Stomach (tissue), 4 donors: Measurements from ENCODE around the gene ACOXL.

Experiments used
- CTCF ChIP-seq, 7 experiments: fragments of 450-650 bp in 4 of 7; fragments of 200-600 bp in 3 of 7; sonication (generic) in 3 of 7; IDR thresholded peaks; one replicate each; pipeline ENCODE4 v1.5.1; 2016 to 2019; ENCODE audit warnings: antibody characterized with exemption in 7 of 7, control low read depth in 2 of 7, mild to moderate bottlenecking in 1 of 7
- EP300 ChIP-seq: sonication (generic); formaldehyde crosslinking; IDR thresholded peaks from one replicate; pipeline ENCODE4 v1.6.1; 2017; ENCODE audit warnings: antibody characterized with exemption
- POLR2A ChIP-seq, 4 donors: fragments of 450-650 bp; IDR thresholded peaks; one replicate each; pipeline ENCODE4 v1.6.1; 2016; ENCODE audit warnings: antibody characterized with exemption in 4 of 4, control low read depth in 2 of 4, mild to moderate bottlenecking in 1 of 4, moderate library complexity in 1 of 4

GRCh38 chr2:110843959-110844510 lies 111.7 kb downstream of the ACOXL start:
- no peak for TF ChIP-seq EP300
- TF ChIP-seq CTCF (IDR thresholded peaks at IDR 0.05) = no peak
- TF ChIP-seq POLR2A (IDR thresholded peaks at IDR 0.05) = no peak
